Neural crest cell (in vitro differentiated cells): Measurements from ENCODE around the gene CNRIP1. TPM values are rescaled to one million over a fixed set of nuclear protein-coding genes. Genes with fewer than 3 reads are reported as not detected.

Source experiments
- DNase-seq: peaks from one replicate; pipeline ENCODE4 v3.0.0; 2021; ENCODE audit warnings: low read depth, mixed read lengths, low spot score
- H3K27ac Mint-ChIP-seq: one replicate; pipeline ENCODE4 v1.8.0; 2021; ENCODE audit warnings: mild to moderate bottlenecking, mixed read lengths; ENCODE audit not compliant: unreplicated experiment
- H3K27me3 Mint-ChIP-seq: 2 replicates; pipeline ENCODE4 v1.8.0; 2021; ENCODE audit warnings: low read depth, mild to moderate bottlenecking, mixed read lengths
- H3K36me3 Mint-ChIP-seq: 2 replicates; pipeline ENCODE4 v1.8.0; 2021; ENCODE audit warnings: low read depth, mild to moderate bottlenecking, mixed read lengths
- H3K4me1 Mint-ChIP-seq: 2 replicates; pipeline ENCODE4 v1.8.0; 2021; ENCODE audit warnings: mixed read lengths
- H3K4me3 Mint-ChIP-seq: one replicate; pipeline ENCODE4 v1.8.0; 2021; ENCODE audit warnings: mild to moderate bottlenecking, mixed read lengths
- H3K9me3 Mint-ChIP-seq: 2 replicates; pipeline ENCODE4 v1.8.0; 2021; ENCODE audit warnings: mixed read lengths
- CTCF ChIP-seq: fragments of 200-600 bp; sonication (generic); conservative IDR thresholded peaks from 2 replicates; pipeline ENCODE4 v1.5.0; 2021; ENCODE audit warnings: antibody characterized with exemption, mild to moderate bottlenecking
- long read RNA-seq: library from polyadenylated mRNA; unstranded; transcript quantifications from one replicate; pipeline ENCODE4 v2.0.0, GENCODE V29; 2020
- total RNA-seq: library from RNA; stranded (reverse); gene quantifications from 2 replicates; pipeline ENCODE4 v1.2.1, GENCODE V29; 2021

Gene CNRIP1, protein sequence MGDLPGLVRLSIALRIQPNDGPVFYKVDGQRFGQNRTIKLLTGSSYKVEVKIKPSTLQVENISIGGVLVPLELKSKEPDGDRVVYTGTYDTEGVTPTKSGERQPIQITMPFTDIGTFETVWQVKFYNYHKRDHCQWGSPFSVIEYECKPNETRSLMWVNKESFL
- 36.6 and 37.3 TPM in 2 replicates for total RNA-seq
- long read RNA-seq, transcript CNRIP1-201 (3 exons, 1,953 nt), result major isoform, 19 of 33 reads
- long read RNA-seq, partial matches to known transcripts, result 1 of 33 reads
- long read RNA-seq, other reads (novel, unspliced or antisense), result 10 of 33 reads

DNA sequence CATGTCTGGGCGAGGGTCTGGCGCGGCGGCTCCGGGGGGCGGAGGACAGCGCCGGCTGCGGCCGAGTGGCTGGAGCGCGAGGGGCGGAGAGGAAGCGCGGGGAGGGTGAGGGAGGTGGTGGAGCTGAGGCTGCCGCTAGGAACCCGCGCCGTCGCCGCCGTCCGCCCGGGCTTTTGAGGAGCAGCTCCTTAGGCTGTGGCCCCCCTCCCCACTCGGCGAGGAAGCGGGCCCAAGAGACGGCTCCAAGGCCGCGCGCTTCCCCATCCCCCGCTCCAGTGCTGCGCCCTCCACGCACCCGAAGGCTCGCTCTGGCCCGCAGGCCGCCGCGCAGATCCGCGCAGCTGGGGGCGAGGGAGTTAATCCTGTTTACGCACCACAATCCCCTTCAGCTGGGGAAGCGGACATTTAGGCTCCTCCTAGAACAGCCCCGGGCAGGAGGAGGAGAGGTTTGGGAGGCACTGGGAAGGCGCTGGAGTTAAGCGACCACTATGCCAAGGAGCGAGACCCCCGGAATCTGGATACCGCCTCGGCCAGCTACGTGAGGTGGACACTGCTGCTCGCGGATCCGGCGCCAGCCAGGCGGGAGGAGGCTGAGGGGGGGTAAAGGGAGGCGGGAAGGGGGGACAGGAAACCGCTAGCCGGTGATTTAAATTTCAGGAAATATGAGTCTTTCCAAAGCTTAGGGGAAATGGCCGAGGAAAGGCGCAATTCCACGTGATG lies at the start of gene CNRIP1:
CNRIP1 (minus strand) TSS at position 552 of the 720 bp plus-strand sequence; CDS start at position 3, 549 bp downstream.
- peak; percentile 10 for TF ChIP-seq CTCF
- Mint-ChIP-seq H3K27ac (peak within 1 kb of the TSS; percentile 79), H3K4me1 (peaks cover 24% of the 10 kb centered on the region), H3K36me3 (peaks cover 16% of the 10 kb centered on the region), H3K9me3 (no peaks in the 10 kb centered on the region), H3K4me3 (peak within 1 kb of the TSS; percentile 89), H3K27me3 (peaks cover 37% of the 10 kb centered on the region)
- DNase-seq, result peak; percentile 61

- Mint-ChIP-seq H3K27ac (no peak overlapping the region), H3K36me3 (no peaks in the 10 kb centered on the region), H3K9me3 (no peaks in the 10 kb centered on the region), H3K27me3 (no peaks in the 10 kb centered on the region), H3K4me3 (no peak overlapping the region), H3K4me1 (peaks cover 13% of the 10 kb centered on the region)
- TF ChIP-seq CTCF, result no peak
- no peak for DNase-seq
These were observed 49.6 kb upstream of the CNRIP1 start for GRCh38 chr2:68369337-68369734.

- Mint-ChIP-seq H3K9me3 (no peaks in the 10 kb centered on the region), H3K4me3 (no peak overlapping the region), H3K27ac (no peak overlapping the region)
These were observed 49.0 kb upstream of the CNRIP1 start for GRCh38 chr2:68368654-68369336.

GRCh38 chr2:68367953-68368653 lies 48.4 kb upstream of the CNRIP1 start:
- no peak overlapping the region for H3K4me3 Mint-ChIP-seq
- no peak for DNase-seq
- H3K4me1 Mint-ChIP-seq, result peaks cover 16% of the 10 kb centered on the region
- H3K9me3 Mint-ChIP-seq, result peaks cover 4% of the 10 kb centered on the region
- H3K27ac Mint-ChIP-seq, result no peak overlapping the region
- no peaks in the 10 kb centered on the region for H3K36me3 Mint-ChIP-seq
- H3K27me3 Mint-ChIP-seq, result no peaks in the 10 kb centered on the region
- no peak for TF ChIP-seq CTCF

More at GRCh38 chr2:68368654-68369336, 49.0 kb upstream of the CNRIP1 start:
- H3K27me3 Mint-ChIP-seq, result no peaks in the 10 kb centered on the region
- peaks cover 15% of the 10 kb centered on the region for H3K4me1 Mint-ChIP-seq
- no peak for TF ChIP-seq CTCF
- H3K36me3 Mint-ChIP-seq, result no peaks in the 10 kb centered on the region
- DNase-seq, result no peak

- H3K4me1 Mint-ChIP-seq, result peaks cover 21% of the 10 kb centered on the region
- H3K4me3 Mint-ChIP-seq, result no peak overlapping the region
- H3K27ac Mint-ChIP-seq, result no peak overlapping the region
- TF ChIP-seq CTCF, result no peak
- DNase-seq, result no peak
- no peaks in the 10 kb centered on the region for H3K36me3 Mint-ChIP-seq
- H3K27me3 Mint-ChIP-seq, result no peaks in the 10 kb centered on the region
- H3K9me3 Mint-ChIP-seq, result peaks cover 11% of the 10 kb centered on the region
These were observed 46.4 kb upstream of the CNRIP1 start for GRCh38 chr2:68366083-68366560.
